OCI-LY7 (cell line): ENCODE data around the gene DSCAM. TPM values are rescaled to one million over a fixed set of nuclear protein-coding genes. Genes with fewer than 3 reads are reported as not detected.

Experiments
- BruUV-seq: library from RNA; stranded (reverse); fragments of 400-500 nt; replicated peaks from 2 replicates; lab custom pipeline; 2021; lab: Mats Ljungman, UMichigan
- CTCF ChIA-PET: fragments of 300-600 bp; sonication (Branson Sonifier 250); formaldehyde crosslinking; loops from one replicate; lab custom pipeline; 2022; ENCODE audit warnings: antibody characterized with exemption; ENCODE audit not compliant: unreplicated experiment; lab: Charles Lee
- POLR2A ChIA-PET: fragments of 300-600 bp; sonication (Branson Sonifier 250); formaldehyde crosslinking; loops from one replicate; lab custom pipeline; 2022; ENCODE audit warnings: antibody characterized with exemption; lab: Charles Lee
- DNase-seq: peaks from one replicate; pipeline ENCODE4 v3.0.0-alpha.2; 2015; ENCODE audit warnings: low spot score
- H2AFZ ChIP-seq: fragments of 200-600 bp; sonication (generic), shearing (Covaris generic); 2 replicates; pipeline ENCODE4 v1.6.1; 2014; ENCODE audit warnings: mild to moderate bottlenecking, antibody characterized with exemption, low read length, moderate library complexity
- H3K27ac ChIP-seq: fragments of 200-600 bp; sonication (generic); 2 replicates; pipeline ENCODE4 v1.5.1; 2014; ENCODE audit warnings: mixed run types, low read depth, mild to moderate bottlenecking, moderate library complexity, low read length, inconsistent platforms; ENCODE audit not compliant: poor library complexity, severe bottlenecking
- H3K36me3 ChIP-seq: fragments of 200-600 bp; sonication (generic); 2 replicates; pipeline ENCODE4 v1.6.1; 2014; ENCODE audit warnings: mild to moderate bottlenecking, antibody characterized with exemption, low read length, moderate library complexity, mixed read lengths; ENCODE audit not compliant: insufficient read depth
- H3K4me1 ChIP-seq: fragments of 200-600 bp; sonication (generic); 2 replicates; pipeline ENCODE4 v1.5.1; 2014; ENCODE audit warnings: mild to moderate bottlenecking, low read length; ENCODE audit not compliant: insufficient read depth, poor library complexity, severe bottlenecking
- H3K4me2 ChIP-seq: fragments of 200-600 bp; sonication (generic); 2 replicates; pipeline ENCODE4 v1.6.1; 2014; ENCODE audit warnings: mild to moderate bottlenecking, low read length
- H3K4me3 ChIP-seq: fragments of 200-600 bp; sonication (generic); 2 replicates; pipeline ENCODE4 v1.5.1; 2014; ENCODE audit warnings: mild to moderate bottlenecking, low read depth, low read length; ENCODE audit not compliant: poor library complexity, severe bottlenecking
- H3K79me2 ChIP-seq: fragments of 200-600 bp; sonication (generic); 2 replicates; pipeline ENCODE4 v1.6.1; 2016; ENCODE audit warnings: low read depth, mild to moderate bottlenecking, low read length, moderate library complexity, mixed read lengths; ENCODE audit not compliant: insufficient read depth
- H3K9me2 ChIP-seq: fragments of 200-600 bp; sonication (generic); 2 replicates; pipeline ENCODE4 v1.6.1; 2016; ENCODE audit warnings: mild to moderate bottlenecking, low read length, mixed read lengths; ENCODE audit not compliant: insufficient read depth
- H3K9me3 ChIP-seq: fragments of 200-600 bp; sonication (generic); 2 replicates; pipeline ENCODE4 v1.6.1; 2014; ENCODE audit warnings: mild to moderate bottlenecking, mixed run types, low read length, mixed read lengths
- H4K20me1 ChIP-seq: fragments of 200-600 bp; sonication (generic); 2 replicates; pipeline ENCODE4 v1.6.1; 2014; ENCODE audit warnings: mild to moderate bottlenecking, antibody characterized with exemption, low read length, moderate library complexity, mixed read lengths; ENCODE audit not compliant: insufficient read depth
- EZH2phosphoT487 ChIP-seq: fragments of 200-600 bp; sonication (generic); IDR thresholded peaks from 2 replicates; pipeline ENCODE4 v1.6.1; 2018; ENCODE audit warnings: low read depth, borderline replicate concordance, mild to moderate bottlenecking, mixed run types, antibody characterized with exemption, low read length, moderate library complexity, mixed read lengths
- intact Hi-C: fragments of 100-400 bp; cut with micrococcal nuclease; formaldehyde crosslinking; loops from one replicate; pipeline ENCODE4 v1.10.0; 2022; ENCODE audit not compliant: unreplicated experiment
- total RNA-seq, 2 experiments: library from RNA; depleted of rRNA in 1 of 2; stranded (reverse); fragments of >200 nt in 1 of 2; shearing (Covaris generic) in 1 of 2; gene quantifications; 2 replicates each; pipeline ENCODE4 v1.2.3, GENCODE V29; 2014 to 2022
- TF ChIP-seq, protein P1 (sequence below): fragments of 200-600 bp; sonication (generic); conservative IDR thresholded peaks from 2 replicates; pipeline ENCODE4 v1.5.1; 2014; ENCODE audit warnings: mild to moderate bottlenecking, antibody characterized with exemption, low read length, moderate library complexity, mixed read lengths

The DSCAM gene
- total RNA-seq, 2 experiments from 2014 or later: not detected

DNA sequence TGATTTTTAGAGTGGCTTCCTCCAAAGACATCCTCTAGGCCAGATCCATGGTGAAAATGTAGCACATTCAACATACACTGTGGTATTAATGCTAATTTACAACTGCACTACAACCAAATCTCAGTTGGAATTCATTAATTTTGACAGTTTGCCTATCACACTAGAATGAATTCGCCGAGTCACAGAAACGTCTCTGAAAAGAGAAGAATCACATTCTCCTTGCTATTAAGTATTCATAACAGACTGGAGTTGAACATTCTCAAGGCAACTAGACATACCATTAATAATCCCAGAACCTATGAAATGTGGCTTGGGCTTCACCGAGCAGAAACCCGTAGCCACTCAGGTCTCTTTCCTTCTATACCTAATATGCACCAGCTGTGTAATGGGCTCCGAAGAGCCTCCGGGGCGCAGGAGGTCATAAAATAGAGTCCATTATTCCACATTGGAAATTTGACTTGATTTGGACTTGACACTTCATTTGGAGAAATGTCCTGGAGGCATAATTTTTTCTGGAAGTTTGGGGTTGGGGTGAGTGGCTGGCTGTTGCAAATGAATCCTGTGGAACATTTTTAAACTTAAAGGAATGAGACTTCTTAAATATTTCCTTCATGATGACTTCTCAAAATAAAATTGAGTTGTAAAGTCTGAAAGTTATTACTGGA, 117.1 kb downstream of the DSCAM start:
- intact Hi-C loops: no loop called here
- ChIA-PET CTCF (no interaction called here), POLR2A (no interaction called here)
- TF ChIP-seq, protein P1, sequence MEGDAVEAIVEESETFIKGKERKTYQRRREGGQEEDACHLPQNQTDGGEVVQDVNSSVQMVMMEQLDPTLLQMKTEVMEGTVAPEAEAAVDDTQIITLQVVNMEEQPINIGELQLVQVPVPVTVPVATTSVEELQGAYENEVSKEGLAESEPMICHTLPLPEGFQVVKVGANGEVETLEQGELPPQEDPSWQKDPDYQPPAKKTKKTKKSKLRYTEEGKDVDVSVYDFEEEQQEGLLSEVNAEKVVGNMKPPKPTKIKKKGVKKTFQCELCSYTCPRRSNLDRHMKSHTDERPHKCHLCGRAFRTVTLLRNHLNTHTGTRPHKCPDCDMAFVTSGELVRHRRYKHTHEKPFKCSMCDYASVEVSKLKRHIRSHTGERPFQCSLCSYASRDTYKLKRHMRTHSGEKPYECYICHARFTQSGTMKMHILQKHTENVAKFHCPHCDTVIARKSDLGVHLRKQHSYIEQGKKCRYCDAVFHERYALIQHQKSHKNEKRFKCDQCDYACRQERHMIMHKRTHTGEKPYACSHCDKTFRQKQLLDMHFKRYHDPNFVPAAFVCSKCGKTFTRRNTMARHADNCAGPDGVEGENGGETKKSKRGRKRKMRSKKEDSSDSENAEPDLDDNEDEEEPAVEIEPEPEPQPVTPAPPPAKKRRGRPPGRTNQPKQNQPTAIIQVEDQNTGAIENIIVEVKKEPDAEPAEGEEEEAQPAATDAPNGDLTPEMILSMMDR: no peak
- TF ChIP-seq EZH2phosphoT487: no peak
- Histone ChIP-seq H3K79me2 (no peaks in the 10 kb centered on the region), H4K20me1 (no peaks in the 10 kb centered on the region), H3K4me2 (no peak overlapping the region), H3K9me2 (no peaks in the 10 kb centered on the region), H3K4me1 (no peaks in the 10 kb centered on the region), H3K36me3 (no peaks in the 10 kb centered on the region), H2AFZ (no peak overlapping the region), H3K4me3 (no peak overlapping the region), H3K9me3 (no peaks in the 10 kb centered on the region), H3K27ac (no peak overlapping the region)
- DNase-seq: no peak
- BruUV-seq: no TSS peak

GRCh38 chr21:40723966-40724365, 123.0 kb downstream of the DSCAM start:
- intact Hi-C loops: no loop called here

DNA sequence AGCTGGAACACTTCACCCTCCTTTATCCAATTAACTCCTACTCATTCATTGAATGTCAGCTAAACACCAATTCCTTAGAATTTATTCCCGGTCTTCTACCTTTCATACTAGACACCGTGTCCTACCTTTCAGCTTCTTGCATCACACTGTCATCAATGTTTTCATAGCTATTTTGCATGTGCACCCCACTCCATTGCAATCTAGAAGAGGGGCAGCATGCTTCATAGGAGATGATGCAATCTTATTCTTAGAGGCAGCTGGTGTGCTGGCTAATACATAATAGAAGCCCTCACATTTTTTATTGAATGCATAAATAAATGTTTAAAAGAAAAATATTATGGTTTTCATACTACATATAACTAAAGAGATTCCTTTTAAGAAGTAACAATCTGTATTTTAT, 123.6 kb downstream of the DSCAM start:
- no peak for DNase-seq
- BruUV-seq: no TSS peak
- ChIA-PET CTCF (no interaction called here), POLR2A (no interaction called here)
- Histone ChIP-seq H3K4me1 (no peaks in the 10 kb centered on the region), H3K4me3 (no peak overlapping the region), H3K36me3 (no peaks in the 10 kb centered on the region), H3K9me2 (no peaks in the 10 kb centered on the region), H3K79me2 (no peaks in the 10 kb centered on the region), H4K20me1 (no peaks in the 10 kb centered on the region), H2AFZ (no peak overlapping the region), H3K4me2 (no peak overlapping the region), H3K27ac (no peak overlapping the region), H3K9me3 (0 out of 2 replicates have a peak, but pooled peaks cover 9% of the 10 kb centered on the region)
- TF ChIP-seq EZH2phosphoT487: no peak
- TF ChIP-seq, protein P1: no peak
- intact Hi-C loops: no loop called here

More at GRCh38 chr21:40723966-40724365, 123.0 kb downstream of the DSCAM start:
- Histone ChIP-seq H2AFZ (no peak overlapping the region), H3K4me2 (no peak overlapping the region), H4K20me1 (no peaks in the 10 kb centered on the region), H3K9me2 (no peaks in the 10 kb centered on the region), H3K4me1 (no peaks in the 10 kb centered on the region), H3K27ac (no peak overlapping the region), H3K9me3 (0 out of 2 replicates have a peak, but pooled peaks cover 9% of the 10 kb centered on the region), H3K4me3 (no peak overlapping the region), H3K36me3 (no peaks in the 10 kb centered on the region), H3K79me2 (no peaks in the 10 kb centered on the region)
- CTCF ChIA-PET: no interaction called here
- TF ChIP-seq, protein P1: no peak
- TF ChIP-seq EZH2phosphoT487: no peak
- DNase-seq: no peak
- BruUV-seq: no TSS peak
- POLR2A ChIA-PET: no interaction called here
